ENCODE data around the gene ZNF37A.
"Not testable (repeated sequence)": the region's sequence is repeated elsewhere in the genome, so short reads cannot be mapped to it uniquely, and the experiment has no call there.

ZNF37A gene

DNA sequence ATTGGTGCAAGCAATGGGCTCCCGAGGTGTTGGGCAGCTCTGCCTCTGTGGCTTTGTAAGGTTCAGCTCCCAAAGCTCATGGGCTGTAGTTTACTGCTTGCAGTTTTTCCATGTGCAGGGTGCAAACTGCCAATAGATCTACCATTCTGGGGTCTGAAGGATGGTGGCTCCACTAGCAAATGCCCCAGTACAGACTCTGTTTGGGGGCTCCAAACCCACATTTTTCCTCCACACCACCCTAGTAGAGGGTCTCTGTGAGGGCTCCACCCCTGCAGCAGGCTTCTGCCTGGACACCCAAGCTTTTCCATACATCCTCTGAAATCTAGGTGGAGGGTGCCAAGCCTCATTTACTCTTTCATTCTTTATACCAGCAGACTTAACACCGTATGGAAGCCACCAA, 17.4 kb upstream of the ZNF37A start:
- peaks cover 0 to 8% (median 0%) of the 10 kb centered on the region in 11 experiments; a peak in 3 of 22 replicates for H3K36me3 ChIP-seq
- peaks cover 43 to 61% (median 47%) of the 10 kb centered on the region in 11 experiments for H3K9me3 ChIP-seq (replicated peaks in 1 of 11)
- no peak for TF ChIP-seq Cebpa-rat (IDR thresholded peaks at IDR 0.05)
- H3K27me3 ChIP-seq = no peaks in the 10 kb centered on the region
- 0 out of 20 replicates have a peak overlapping the region, but pooled peaks of 1 of the 10 experiments have one; percentile 11 for H3K4me3 ChIP-seq
- no peak overlapping the region for H3K27ac ChIP-seq
- H3K4me2 ChIP-seq = no peak overlapping the region
- H4K20me1 ChIP-seq = no peaks in the 10 kb centered on the region
- H3K9ac ChIP-seq = no peak overlapping the region
- peaks cover 0 to 10% (median 5%) of the 10 kb centered on the region in 10 experiments; a peak in 8 of 20 replicates for H3K4me1 ChIP-seq

DNA sequence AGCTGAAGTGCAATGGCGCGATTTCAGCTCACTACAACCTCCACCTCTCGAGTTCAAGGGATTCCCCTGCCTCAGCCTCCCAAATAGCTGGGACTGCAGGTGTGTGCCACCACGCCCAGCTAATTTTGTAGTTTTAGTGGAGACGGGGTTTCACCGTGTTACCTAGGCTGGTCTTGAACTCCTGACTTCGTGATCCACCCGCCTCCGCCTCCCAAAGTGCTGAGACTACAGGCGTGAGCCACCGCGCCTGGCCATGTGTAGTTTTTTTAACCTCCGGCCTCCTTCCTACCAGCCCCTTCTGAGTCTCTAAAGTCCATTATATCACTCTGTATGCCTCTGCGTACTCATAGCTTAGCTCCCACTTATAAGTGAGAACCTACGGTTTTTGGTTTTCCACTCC, 819 bp upstream of the ZNF37A start:
- H3K4me1 ChIP-seq = peaks cover 8 to 18% (median 13%) of the 10 kb centered on the region in 10 experiments
- H4K20me1 ChIP-seq, H3K27me3 ChIP-seq, H3K27ac ChIP-seq, H3K9ac ChIP-seq: not testable (repeated sequence)
- H3K9me3 ChIP-seq (replicated peaks in 1 of 11) = peaks cover 0 to 35% (median 27%) of the 10 kb centered on the region in 11 experiments; a peak in 18 of 22 replicates
- peak overlapping the region; percentile 71 to 100 (median 94); a peak in 18 of 22 replicates for H3K4me2 ChIP-seq
- peaks cover 28 to 32% (median 31%) of the 10 kb centered on the region in 11 experiments for H3K36me3 ChIP-seq
- peak overlapping the region in 6 of 10 experiments; percentile 71 to 89 (median 82); a peak in 7 of 20 replicates for H3K4me3 ChIP-seq

DNA sequence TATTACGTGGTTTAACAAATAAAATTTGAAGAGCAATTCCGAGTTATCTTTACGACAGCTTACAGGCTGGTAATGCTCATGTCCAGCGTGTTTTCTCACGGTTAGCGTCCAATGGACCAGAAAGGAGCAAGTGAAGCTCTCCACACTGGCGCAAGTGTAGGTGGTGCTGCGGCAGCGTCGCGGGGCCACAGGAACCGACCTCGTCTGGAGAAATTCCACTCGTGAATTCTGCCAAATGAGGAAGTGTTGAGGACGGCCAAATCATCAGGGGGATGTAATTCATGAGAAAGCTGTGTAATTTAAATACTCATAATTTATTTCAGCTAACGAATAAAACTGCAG, 350 bp upstream of the ZNF37A start:
- H3K27ac ChIP-seq = peak overlapping the region in 9 of 11 experiments; percentile 85 to 93 (median 88); a peak in 11 of 22 replicates
- TF ChIP-seq Cebpa-rat (IDR thresholded peaks at IDR 0.05) = no peak
- H3K9ac ChIP-seq = peak overlapping the region in 10 of 11 experiments; percentile 83 to 93 (median 92); a peak in 19 of 22 replicates
- H3K27me3 ChIP-seq = no peaks in the 10 kb centered on the region
- peaks cover 0 to 40% (median 31%) of the 10 kb centered on the region in 11 experiments; a peak in 19 of 22 replicates for H3K9me3 ChIP-seq (replicated peaks in 1 of 11)
- H3K4me2 ChIP-seq = peak overlapping the region; percentile 71 to 100 (median 94)
- peaks cover 33 to 37% (median 36%) of the 10 kb centered on the region in 11 experiments for H3K36me3 ChIP-seq
- H3K4me1 ChIP-seq = peaks cover 8 to 18% (median 13%) of the 10 kb centered on the region in 10 experiments
- peak overlapping the region; percentile 62 to 89 (median 83) for H3K4me3 ChIP-seq
- no peaks in the 10 kb centered on the region for H4K20me1 ChIP-seq

DNA sequence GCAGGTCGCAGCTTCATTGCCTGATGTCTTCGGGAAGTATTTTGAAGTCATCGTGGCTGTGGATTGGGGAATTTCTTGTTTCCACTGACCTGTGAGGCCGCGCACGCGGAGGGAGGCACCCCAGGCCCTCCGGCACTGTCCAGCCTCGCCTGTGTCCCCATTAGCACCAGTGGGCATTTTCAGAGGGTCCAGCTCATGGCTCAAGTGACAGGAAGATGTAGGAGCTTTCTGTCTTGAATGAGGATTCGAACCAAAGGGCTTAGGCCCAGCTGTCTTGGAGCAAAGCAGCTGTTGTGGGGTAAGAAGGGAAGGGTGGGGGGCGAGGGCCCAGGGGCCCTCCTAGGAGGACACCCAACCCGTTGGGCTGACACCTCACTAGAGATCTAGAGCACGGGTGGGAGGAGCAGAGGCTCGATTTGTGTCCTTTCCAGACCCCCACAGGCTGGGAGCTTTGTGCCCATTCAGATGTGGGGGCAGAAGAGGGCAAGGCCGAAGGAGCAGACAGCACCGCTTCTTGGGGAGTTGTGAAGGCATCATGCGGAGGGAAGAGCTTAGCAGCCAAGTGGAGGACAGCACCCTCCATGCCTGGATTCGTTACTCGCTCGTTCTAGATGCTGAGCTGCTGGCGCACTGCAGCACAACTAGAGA, 914 bp downstream of the ZNF37A start:
- H3K4me2 ChIP-seq = peak overlapping the region; percentile 93 to 100 (median 97)
- H3K4me1 ChIP-seq = peaks cover 8 to 18% (median 13%) of the 10 kb centered on the region in 10 experiments
- no peak for TF ChIP-seq Cebpa-rat (IDR thresholded peaks at IDR 0.05)
- peaks cover 11 to 52% (median 44%) of the 10 kb centered on the region in 11 experiments for H3K9me3 ChIP-seq (replicated peaks in 1 of 11)
- no peaks in the 10 kb centered on the region for H3K27me3 ChIP-seq
- peak overlapping the region; percentile 81 to 93 (median 88) for H3K27ac ChIP-seq
- H3K36me3 ChIP-seq = peaks cover 46 to 49% (median 48%) of the 10 kb centered on the region in 11 experiments
- H4K20me1 ChIP-seq = no peaks in the 10 kb centered on the region
- peak overlapping the region; percentile 83 to 97 (median 92) for H3K9ac ChIP-seq
- H3K4me3 ChIP-seq = peak overlapping the region; percentile 62 to 89 (median 83)

DNA sequence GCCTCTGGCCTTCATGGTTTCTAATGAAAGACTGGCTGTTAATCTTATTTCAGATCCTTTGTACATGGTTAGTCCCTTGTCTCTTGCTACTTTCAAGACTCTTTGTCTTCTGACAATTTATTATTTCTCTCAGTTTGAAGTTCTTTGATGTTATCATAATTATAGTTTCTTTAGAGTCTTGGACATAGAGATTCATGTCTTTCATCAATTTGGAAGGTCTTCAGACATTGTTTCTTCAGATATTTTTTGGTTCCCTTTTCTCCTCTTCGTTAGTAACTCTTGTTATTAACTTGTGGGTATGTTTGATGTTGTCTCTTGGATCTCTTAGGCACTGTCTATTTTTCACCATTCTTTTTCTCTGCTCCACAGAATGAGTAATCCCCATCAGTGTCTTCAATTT, 8.7 kb downstream of the ZNF37A start:
- Histone ChIP-seq H3K9ac (no peak overlapping the region), H4K20me1 (no peaks in the 10 kb centered on the region), H3K4me2 (no peak overlapping the region), H3K9me3 (replicated peaks in 1 of 11) (peaks cover 86 to 100% (median 100%) of the 10 kb centered on the region in 11 experiments), H3K4me1 (no peaks in the 10 kb centered on the region), H3K36me3 (peaks cover 90 to 100% (median 97%) of the 10 kb centered on the region in 11 experiments), H3K4me3 (no peak overlapping the region), H3K27ac (no peak overlapping the region), H3K27me3 (no peaks in the 10 kb centered on the region)
- TF ChIP-seq Cebpa-rat (IDR thresholded peaks at IDR 0.05) = no peak

DNA sequence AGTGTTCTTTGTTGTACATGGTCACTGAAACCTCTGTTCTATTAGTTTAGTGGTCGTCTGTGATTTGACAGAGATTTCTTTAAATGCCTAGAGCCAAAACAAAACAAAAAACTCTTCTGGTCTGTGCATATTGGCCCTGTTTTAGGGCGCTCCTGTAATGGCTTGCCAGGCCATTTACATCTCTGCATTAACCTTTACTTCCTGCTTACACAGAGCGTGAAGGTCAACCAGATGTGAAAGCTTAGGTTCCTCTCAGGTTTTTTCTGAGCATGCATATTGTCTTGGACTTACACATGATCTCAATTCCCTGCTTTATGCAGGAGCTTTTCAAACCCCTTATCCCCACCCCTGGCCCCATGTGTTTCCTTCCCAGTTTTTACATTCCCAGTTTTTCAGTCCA, 9.6 kb downstream of the ZNF37A start:
- no peaks in the 10 kb centered on the region for H3K27me3 ChIP-seq
- no peak overlapping the region for H3K4me2 ChIP-seq
- TF ChIP-seq Cebpa-rat (IDR thresholded peaks at IDR 0.05) = no peak
- no peaks in the 10 kb centered on the region for H4K20me1 ChIP-seq
- H3K9ac ChIP-seq = no peak overlapping the region
- H3K27ac ChIP-seq = no peak overlapping the region
- no peaks in the 10 kb centered on the region for H3K4me1 ChIP-seq
- H3K4me3 ChIP-seq = no peak overlapping the region
- peaks cover 81 to 95% (median 89%) of the 10 kb centered on the region in 11 experiments for H3K36me3 ChIP-seq
- peaks cover 93 to 100% (median 100%) of the 10 kb centered on the region in 11 experiments for H3K9me3 ChIP-seq (replicated peaks in 1 of 11)

DNA sequence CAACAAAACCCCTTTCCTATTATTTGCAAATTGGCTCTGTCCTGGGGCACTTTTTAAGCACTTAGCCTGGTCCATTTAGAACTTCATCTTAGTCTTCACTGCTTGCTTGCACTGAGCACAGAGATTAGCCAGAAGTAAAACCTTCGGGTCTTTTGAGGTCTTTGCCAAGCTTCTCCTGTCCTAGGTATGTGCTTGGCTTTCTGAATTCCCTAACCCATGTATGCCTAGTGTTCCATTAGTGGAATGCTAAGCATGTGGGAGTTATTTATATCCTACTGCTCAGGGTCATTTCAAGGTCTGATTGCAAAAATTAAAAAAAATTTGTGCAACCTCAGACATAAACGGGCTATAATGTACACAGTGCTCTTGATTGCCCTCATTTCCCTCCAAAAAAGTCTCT, 18.0 kb downstream of the ZNF37A start:
- H4K20me1 ChIP-seq = no peaks in the 10 kb centered on the region
- H3K27me3 ChIP-seq = no peaks in the 10 kb centered on the region
- no peak overlapping the region for H3K27ac ChIP-seq
- H3K36me3 ChIP-seq = peaks cover 44 to 68% (median 60%) of the 10 kb centered on the region in 11 experiments
- no peak overlapping the region for H3K9ac ChIP-seq
- H3K4me3 ChIP-seq = no peak overlapping the region
- TF ChIP-seq Cebpa-rat (IDR thresholded peaks at IDR 0.05) = no peak
- no peaks in the 10 kb centered on the region for H3K4me1 ChIP-seq
- H3K9me3 ChIP-seq (replicated peaks in 1 of 11) = peaks cover 91 to 94% (median 93%) of the 10 kb centered on the region in 11 experiments
- no peak overlapping the region for H3K4me2 ChIP-seq

DNA sequence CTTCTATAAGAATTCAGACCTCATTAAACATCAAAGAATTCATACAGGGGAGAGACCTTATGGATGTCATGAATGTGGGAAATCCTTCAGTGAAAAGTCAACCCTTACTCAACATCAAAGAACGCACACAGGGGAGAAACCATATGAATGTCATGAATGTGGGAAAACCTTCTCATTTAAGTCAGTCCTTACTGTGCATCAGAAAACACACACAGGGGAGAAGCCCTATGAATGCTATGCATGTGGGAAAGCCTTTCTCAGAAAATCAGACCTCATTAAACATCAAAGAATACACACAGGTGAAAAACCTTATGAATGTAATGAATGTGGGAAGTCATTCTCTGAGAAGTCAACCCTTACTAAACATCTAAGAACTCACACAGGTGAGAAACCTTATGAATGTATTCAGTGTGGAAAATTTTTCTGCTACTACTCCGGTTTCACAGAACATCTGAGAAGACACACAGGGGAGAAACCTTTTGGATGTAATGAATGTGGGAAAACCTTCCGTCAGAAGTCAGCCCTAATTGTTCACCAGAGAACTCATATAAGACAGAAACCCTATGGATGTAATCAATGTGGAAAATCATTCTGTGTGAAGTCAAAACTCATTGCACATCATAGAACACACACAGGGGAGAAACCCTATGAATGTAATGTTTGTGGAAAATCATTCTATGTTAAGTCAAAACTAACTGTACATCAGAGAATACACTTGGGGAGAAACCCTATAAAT, 24.1 kb downstream of the ZNF37A start:
- Histone ChIP-seq H3K9ac (no peak overlapping the region), H3K4me3 (peak overlapping the region; percentile 6 to 51 (median 28); a peak in 14 of 20 replicates), H3K27ac (no peak overlapping the region), H3K4me2 (no peak overlapping the region), H3K9me3 (replicated peaks in 1 of 11) (peaks cover 100% of the 10 kb centered on the region in 11 experiments), H3K4me1 (no peaks in the 10 kb centered on the region), H3K27me3 (0 out of 22 replicates have a peak, but pooled peaks cover 0 to 8% (median 0%) of the 10 kb centered on the region in 11 experiments), H4K20me1 (no peaks in the 10 kb centered on the region), H3K36me3 (peaks cover 90 to 100% (median 99%) of the 10 kb centered on the region in 11 experiments)
- TF ChIP-seq Cebpa-rat (IDR thresholded peaks at IDR 0.05) = no peak

DNA sequence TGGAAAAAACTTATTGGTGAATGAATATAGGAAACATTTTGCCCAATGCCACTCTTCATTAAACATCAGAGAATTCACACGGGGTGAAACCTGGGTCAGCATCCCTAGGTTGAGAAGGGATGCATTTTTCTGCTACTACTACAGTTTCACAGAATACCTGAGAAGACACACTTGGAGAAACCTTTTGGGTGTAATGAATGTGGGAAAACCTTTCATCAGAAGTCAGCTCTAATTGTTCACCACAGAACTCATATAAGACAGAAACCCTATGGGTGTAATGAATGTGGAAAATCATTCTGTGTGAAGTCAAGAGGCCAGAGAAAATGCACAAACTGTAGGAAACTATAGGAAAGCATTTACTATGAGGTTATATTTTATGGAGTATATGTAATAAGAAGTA, 24.9 kb downstream of the ZNF37A start:
- peak overlapping the region in 7 of 10 experiments; percentile 6 to 41 (median 21); a peak in 9 of 20 replicates for H3K4me3 ChIP-seq
- no peak for TF ChIP-seq Cebpa-rat (IDR thresholded peaks at IDR 0.05)
- no peaks in the 10 kb centered on the region for H4K20me1 ChIP-seq
- no peak overlapping the region for H3K9ac ChIP-seq
- peaks cover 100% of the 10 kb centered on the region in 11 experiments for H3K9me3 ChIP-seq (replicated peaks in 1 of 11)
- H3K27ac ChIP-seq = no peak overlapping the region
- 0 out of 22 replicates have a peak, but pooled peaks cover 0 to 8% (median 0%) of the 10 kb centered on the region in 11 experiments for H3K27me3 ChIP-seq
- no peaks in the 10 kb centered on the region for H3K4me1 ChIP-seq
- H3K36me3 ChIP-seq = peaks cover 82 to 100% (median 98%) of the 10 kb centered on the region in 11 experiments
- no peak overlapping the region for H3K4me2 ChIP-seq
